NCI-H82 treated with DMSO at 0.1 percent for 48 hours (cell line): Measurements from ENCODE around the gene UBE2B.

Experiments used
- DNase-seq: peaks from one replicate; lab custom pipeline; 2025; ENCODE audit not compliant: unreplicated experiment; lab: John Stamatoyannopoulos, UW

UBE2B gene

DNA sequence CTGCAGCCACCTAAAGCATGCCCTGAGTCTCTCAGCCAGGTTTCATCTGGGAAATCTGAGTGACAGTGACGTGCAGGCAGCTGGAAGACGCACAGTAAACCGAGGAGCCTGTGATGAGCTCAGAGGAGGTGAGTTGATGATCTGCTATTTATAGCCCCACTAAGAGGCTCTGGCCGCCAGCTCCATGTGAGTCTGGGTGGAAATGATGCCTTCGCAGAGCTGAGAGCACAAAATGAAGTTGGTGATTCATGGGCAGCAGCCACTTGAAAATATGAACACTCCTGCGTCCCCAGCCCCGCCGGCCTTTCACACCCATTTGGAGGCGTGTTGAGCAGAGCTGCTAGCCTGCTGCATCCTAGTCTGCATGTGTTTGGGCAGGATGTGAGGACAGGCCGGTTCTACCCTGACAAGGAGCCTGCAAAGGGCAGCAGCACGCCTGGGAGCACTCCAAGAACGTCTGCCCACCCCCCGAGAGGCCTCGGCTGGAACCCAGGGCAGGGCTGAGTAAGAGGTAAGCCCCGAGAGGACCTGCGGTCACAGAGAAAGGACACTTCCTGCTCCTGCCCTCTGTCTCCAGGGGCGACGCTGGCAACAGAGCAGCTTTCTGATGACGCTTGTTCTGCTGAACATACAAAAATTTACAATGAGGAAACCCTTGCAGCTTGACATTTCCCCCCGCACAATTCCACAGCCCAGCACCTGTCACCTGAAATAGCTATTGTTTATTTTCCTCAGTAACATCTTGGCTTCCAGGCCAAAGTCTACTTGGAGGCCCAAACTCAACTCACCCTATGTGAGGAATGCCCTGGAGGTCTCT, 65.4 kb downstream of the UBE2B start:
- no peak for DNase-seq

DNA sequence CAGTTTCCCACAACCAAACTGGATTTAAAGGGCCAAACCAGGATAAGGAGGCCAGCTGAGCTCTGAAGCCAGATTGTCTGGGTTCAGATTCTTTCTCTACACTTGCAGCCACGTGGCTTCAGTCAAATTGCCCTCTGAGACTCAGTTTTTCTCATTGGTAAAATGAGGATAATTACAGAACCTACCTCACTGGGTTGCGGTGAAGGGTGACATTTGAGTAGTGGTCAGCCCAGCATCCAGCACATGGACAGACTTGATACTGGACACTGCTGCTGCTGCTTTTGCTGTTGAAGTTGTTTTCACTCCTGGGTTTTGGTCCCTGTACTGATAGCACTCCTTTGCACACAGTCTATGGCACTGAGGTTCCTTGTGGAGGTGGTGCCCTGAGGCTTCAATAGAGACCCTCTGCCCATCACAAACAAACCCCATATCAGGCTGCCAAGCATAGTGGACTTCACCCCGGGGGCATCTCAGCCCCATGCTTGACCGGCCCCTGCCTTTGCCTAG, 66.0 kb downstream of the UBE2B start:
- DNase-seq: no peak

GRCh38 chr5:134437847-134438581, 66.6 kb downstream of the UBE2B start:
- DNase-seq: no peak

- no peak for DNase-seq
These were observed 67.4 kb downstream of the UBE2B start for GRCh38 chr5:134438721-134439123.

DNA sequence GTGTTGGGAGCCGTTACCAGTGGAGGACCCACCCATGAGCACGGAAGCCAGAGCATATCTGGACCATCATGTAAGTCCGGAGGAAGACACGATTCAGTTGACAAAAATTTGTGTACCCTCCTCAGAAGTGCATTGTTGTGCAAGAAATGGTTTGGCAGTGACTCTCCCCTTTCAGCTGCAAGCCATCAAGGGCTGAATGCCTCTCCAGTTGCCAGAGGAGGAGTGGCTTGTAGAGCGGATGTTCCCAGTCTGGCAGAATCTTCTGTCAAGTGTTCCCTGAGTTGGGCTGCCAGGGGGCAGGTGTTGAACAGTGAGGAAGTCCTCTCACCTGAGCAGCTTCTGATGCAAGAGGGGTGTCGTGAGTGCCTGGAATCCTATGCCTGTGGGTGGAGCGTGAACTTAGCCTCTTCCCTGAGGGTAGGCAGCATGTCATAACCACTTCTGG, 67.9 kb downstream of the UBE2B start:
- DNase-seq: no peak

- DNase-seq: no peak
These were observed 68.9 kb downstream of the UBE2B start for GRCh38 chr5:134440201-134440755.
